Measurements from ENCODE around the gene MEX3A. TPM values are rescaled to one million over a fixed set of nuclear protein-coding genes. Genes with fewer than 3 reads are reported as not detected.
"Not testable (repeated sequence)": the region's sequence is repeated elsewhere in the genome, so short reads cannot be mapped to it uniquely, and the experiment has no call there.

The MEX3A gene
- total RNA-seq, 6 experiments from 2014 or later: 1.4 to 3.1 (median 2.2) TPM

DNA sequence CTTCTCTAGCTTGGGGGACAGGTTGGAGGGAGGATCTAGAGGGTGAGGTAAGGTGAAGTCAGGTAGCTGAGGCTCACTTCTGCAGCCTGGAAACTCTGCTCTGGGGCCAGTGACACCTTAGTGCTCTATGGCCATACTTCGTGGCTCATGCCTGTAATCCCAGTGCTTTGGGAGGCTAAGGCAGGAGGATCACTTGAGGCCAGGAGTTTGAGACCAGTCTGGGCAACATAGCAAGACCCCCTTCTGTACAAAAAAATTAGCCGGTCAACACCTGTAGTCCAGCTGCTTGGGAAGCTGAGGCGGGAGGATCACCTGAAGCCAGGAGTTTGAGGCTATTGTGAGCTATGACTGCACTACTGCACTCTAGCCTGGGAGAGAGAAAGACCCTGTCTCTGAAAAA lies 38.1 kb upstream of the MEX3A start:
- H3K9me3 Mint-ChIP-seq: peaks cover 29% of the 10 kb centered on the region
- peaks cover 76% of the 10 kb centered on the region for H3K4me1 Mint-ChIP-seq (ENCODE audit: low read depth)
- TF ChIP-seq CTCF (IDR thresholded peaks at IDR 0.05): no peak
- H3K4me3 Mint-ChIP-seq: peak overlapping the region; percentile 95
- H3K36me3 Mint-ChIP-seq (ENCODE audit: low read depth): peaks cover 81% of the 10 kb centered on the region
- H3K27ac Mint-ChIP-seq: peak overlapping the region; percentile 98
- H3K27me3 Mint-ChIP-seq (ENCODE audit: insufficient read depth): peaks cover 88% of the 10 kb centered on the region
- DNase-seq: no peak

DNA sequence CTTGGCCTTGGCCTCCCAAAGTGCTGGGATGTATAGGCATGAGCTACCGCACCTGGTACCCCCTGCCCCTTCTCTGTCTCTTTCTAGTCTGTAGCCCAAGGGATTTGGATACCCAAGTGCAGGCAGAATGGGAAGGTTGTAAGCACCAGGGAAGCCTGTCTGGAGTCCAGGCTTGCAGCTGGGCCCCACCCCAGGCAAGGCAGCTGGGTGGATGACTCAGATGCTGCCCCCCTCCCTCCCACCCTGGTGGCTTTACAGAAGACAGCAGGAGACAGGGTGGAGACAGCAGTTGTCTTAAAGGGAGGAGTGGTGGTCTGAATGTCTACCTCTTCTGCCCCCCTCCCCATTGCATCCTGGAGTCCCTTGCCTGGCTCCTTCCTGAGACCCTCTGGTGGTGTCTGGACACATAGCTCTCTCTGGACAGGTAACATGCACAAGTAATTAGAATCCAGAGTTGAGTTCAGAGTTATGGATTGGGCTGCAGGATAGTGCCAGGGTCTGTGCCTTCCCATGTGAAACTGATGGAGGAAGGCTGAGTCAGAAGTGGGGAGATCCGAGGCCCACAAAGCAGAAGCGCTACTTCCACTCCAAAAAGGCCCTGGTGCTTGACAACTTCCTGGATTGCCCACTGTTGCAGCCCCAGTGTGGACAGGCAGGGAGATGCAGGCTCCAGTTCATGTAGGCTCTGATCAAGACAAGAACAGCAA lies 37.4 kb upstream of the MEX3A start:
- Mint-ChIP-seq H3K4me3 (peak overlapping the region; percentile 95), H3K4me1 (ENCODE audit: low read depth) (peaks cover 69% of the 10 kb centered on the region), H3K36me3 (ENCODE audit: low read depth) (peaks cover 81% of the 10 kb centered on the region), H3K9me3 (peaks cover 30% of the 10 kb centered on the region), H3K27me3 (ENCODE audit: insufficient read depth) (peaks cover 88% of the 10 kb centered on the region), H3K27ac (peak overlapping the region; percentile 98)
- DNase-seq: no peak
- peak; percentile 23; the same call in 1 of the 2 replicates for TF ChIP-seq CTCF (IDR thresholded peaks at IDR 0.05)

- peak overlapping the region; percentile 95 for H3K4me3 Mint-ChIP-seq
These were observed 36.1 kb upstream of the MEX3A start for GRCh38 chr1:156118177-156118868.

GRCh38 chr1:156117414-156118176 lies 35.3 kb upstream of the MEX3A start:
- no peak for TF ChIP-seq CTCF (IDR thresholded peaks at IDR 0.05)
- Mint-ChIP-seq H3K4me3 (peak overlapping the region; percentile 95), H3K27ac (peak overlapping the region; percentile 98), H3K27me3 (ENCODE audit: insufficient read depth) (peaks cover 70% of the 10 kb centered on the region), H3K36me3 (ENCODE audit: low read depth) (peaks cover 70% of the 10 kb centered on the region), H3K9me3 (peaks cover 29% of the 10 kb centered on the region), H3K4me1 (ENCODE audit: low read depth) (peaks cover 65% of the 10 kb centered on the region)
- no peak for DNase-seq

More at GRCh38 chr1:156118177-156118868, 36.1 kb upstream of the MEX3A start:
- no peak for TF ChIP-seq CTCF (IDR thresholded peaks at IDR 0.05)
- DNase-seq: no peak
- Mint-ChIP-seq H3K27ac (peak overlapping the region; percentile 98), H3K4me1 (ENCODE audit: low read depth) (peaks cover 65% of the 10 kb centered on the region), H3K9me3 (peaks cover 33% of the 10 kb centered on the region), H3K27me3 (ENCODE audit: insufficient read depth) (peaks cover 77% of the 10 kb centered on the region), H3K36me3 (ENCODE audit: low read depth) (peaks cover 76% of the 10 kb centered on the region)

DNA sequence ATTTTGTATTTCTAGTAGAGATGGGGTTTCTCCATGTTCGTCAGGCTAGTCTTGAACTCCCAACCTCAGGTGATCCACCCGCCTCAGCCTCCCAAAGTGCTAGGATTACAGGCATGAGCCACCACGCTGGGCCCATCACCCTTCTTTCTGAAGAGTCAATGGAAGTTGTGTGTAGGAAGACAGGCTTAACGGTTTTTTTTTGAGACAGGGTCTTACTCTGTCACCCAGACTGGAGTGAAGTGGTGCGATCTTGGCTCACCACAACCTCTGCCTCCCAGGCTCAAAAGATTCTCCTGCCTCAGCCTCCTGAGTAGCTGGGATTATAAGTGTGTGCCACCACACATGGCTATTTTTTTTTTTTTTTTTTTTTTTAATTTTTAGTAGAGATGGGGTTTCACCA lies 34.5 kb upstream of the MEX3A start:
- Mint-ChIP-seq H3K4me3 (peak overlapping the region; percentile 95), H3K9me3 (peaks cover 25% of the 10 kb centered on the region), H3K27me3 (ENCODE audit: insufficient read depth) (peaks cover 65% of the 10 kb centered on the region), H3K27ac (peak overlapping the region; percentile 98), H3K36me3 (ENCODE audit: low read depth) (peaks cover 64% of the 10 kb centered on the region), H3K4me1 (ENCODE audit: low read depth) (peaks cover 65% of the 10 kb centered on the region)
- not testable (repeated sequence) for DNase-seq

Measured in HFFc6 (cell line).